ENCODE results near the gene CAMTA1.

The CAMTA1 gene

DNA sequence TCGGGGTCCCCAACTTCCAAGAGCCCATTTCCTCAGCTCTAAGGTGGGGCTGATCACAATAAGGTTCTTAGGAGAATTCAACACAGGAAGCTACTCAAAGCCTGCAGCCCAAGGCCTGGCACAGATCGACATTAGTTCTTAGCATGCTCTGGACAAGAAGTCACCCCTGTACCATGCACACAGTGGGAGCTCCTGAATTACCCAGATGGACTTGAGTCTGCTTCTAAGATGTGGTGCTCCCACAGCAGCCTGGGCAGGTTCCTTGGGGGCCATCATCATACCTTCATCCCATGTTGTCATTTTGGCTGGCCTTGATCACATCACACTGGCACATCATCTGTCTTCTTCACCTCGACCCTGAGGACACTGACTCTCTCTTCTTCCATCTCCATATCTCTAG is 832.6 kb downstream of the CAMTA1 start:
- DNase-seq = no peak

DNA sequence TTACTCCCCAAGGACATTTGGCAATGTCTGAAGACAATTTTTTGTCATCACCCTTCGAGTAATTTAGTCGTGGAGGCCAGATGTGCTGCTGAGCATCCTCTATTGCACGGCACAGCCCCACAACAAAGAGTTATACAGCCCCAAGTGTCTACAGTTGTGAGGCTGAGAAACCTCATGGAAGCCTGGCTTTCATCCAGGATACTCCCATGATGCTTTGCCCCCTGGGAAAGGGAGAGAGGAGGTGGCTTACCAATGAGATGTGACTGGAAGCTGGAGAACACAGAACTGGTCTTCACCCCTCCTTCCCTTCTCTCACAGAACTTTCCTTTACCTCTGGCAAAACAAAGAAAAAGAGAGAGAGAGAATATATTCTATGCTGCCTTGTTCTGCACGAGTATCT is 834.9 kb downstream of the CAMTA1 start:
- no peak for DNase-seq

- DNase-seq = no peak
Observed at GRCh38 chr1:7621334-7622219, 836.3 kb downstream of the CAMTA1 start.

GRCh38 chr1:7623842-7624241 is 838.6 kb downstream of the CAMTA1 start:
- no peak for DNase-seq

- no peak for DNase-seq
Observed at GRCh38 chr1:7624791-7625355, 839.6 kb downstream of the CAMTA1 start.

DNA sequence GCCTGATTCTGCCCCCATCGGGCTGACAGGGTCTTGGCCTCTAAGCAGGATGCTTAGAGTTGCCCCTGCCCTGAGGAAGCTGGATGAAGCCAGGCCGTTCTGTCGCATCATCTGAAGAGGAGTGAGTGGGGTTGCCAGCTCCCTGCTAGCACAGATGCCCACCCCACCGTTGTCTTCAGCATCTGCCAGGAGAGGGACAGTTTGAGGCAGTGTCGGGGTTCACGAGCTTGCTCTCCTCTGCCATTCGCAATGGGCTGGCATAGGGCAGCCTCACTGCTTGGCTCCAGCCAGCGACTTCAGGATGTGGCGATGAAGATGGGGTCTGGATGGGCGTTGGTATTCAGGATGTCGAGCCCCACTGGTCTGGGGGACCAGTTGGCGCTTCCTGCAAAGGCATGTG is 840.1 kb downstream of the CAMTA1 start:
- no peak for DNase-seq

- no peak for DNase-seq
Observed at GRCh38 chr1:7628273-7628672, 843.0 kb downstream of the CAMTA1 start.

- DNase-seq = no peak
Observed at GRCh38 chr1:7629011-7629410, 843.8 kb downstream of the CAMTA1 start.

GRCh38 chr1:7629465-7630195 is 844.4 kb downstream of the CAMTA1 start:
- no peak for DNase-seq

DNA sequence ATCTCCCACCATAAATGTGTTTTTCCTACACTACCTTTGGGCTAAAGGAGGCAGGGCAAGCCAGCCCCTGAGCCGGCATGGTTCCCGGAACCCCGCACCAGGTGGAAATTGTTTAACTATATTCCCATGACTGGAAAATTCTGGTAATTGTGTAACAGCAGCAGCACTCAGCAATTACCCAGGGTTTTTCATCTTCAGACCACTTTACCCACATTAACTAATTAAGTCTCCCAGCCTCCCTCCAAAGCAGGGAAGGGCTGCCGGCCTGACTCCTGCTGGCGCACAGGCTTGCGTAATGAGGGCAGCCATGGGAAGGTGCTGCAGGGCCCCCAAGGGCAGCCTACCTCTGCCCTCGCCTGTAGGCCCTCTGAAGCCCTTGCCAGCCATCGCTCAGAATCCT is 845.1 kb downstream of the CAMTA1 start:
- no peak for DNase-seq

- DNase-seq = no peak
Observed at GRCh38 chr1:7632176-7632575, 846.9 kb downstream of the CAMTA1 start.

DNA sequence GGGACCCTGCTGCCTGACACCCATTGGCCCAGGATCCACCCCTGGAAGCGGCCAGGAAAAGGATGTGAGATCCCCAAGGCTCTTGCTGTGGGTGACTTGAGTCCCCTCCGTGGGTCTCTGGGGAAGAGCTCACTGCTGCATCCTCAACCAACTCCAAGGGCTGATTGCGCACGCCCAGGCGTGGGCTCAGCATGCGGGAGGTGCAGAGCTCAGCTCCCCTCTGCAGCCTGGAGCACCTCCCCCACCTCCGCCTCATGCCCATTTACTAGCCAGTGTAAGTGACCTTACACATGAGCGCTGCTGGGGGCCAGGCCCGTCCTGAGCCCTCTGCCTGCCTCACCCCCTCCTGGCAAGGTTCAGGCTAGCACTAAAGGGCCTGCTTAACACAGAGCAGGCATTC is 847.4 kb downstream of the CAMTA1 start:
- DNase-seq = no peak

DNA sequence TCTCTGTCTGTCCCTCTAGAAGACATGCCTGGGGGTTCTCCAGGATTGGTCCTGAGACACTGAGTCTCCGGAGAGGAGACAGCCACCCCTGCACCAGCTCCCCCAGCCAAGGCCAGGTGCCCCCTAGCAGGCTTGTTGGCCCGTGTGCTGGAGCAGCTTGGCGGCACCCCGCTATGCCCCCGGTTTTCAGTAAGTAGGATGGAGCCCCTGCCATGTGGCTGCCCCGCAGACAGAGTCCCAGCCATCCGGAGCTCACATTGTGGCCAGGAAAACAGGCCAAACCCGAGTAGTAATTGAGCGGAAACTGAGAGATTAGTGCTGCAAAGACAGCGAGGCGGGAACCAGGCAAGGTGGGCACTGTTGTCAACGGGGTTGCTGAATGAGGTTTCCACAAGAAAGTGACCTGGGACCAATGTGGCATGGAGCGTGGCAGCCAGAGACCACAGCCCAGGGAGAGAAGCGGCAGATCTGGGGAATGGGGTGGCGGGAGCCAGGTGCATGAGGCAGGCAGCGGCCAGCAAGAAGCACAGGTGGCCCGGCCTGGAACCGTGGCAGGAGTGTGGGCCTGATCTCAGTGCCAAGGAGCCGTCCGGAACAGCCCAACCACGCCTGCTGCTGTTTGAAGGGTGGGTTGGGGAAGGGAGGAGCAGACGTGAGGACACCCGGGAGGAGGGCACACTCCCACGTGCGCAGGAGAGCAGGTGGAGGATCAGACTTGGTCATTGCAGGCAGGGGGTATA is 848.4 kb downstream of the CAMTA1 start:
- DNase-seq = no peak

DNA sequence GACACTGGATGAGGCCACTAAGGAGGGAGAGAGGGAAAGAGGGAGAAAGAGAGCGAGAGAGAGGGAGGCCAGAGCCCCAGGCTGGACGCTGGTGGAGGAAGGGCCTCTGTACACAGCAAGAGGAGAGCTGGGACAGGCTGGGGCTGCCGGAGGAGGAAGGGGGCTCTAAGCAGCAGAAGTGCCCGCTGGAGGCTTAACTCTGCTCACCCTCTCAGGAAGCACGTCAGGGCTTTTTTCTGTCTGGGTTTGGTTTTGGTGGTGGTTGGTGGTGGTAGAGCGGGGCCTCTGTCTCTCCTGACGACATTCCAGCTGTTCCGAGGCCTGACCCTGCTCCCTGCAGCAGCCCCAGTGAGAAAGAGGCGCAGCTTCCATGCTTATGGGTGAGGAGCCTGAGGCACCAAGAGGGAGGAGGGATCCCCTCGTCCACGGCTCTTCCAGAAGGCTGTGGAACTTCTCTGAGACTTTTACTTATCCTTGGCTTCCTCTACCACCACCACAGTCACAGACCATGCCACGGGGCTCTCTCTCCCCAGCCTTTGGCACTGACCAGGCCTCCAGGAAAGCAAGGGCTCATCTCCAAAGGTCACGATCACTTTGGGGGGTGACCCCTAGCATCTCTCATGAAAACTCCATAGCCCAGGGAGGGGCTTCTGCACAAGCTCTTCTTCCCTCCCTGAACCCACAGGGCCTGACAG is 849.4 kb downstream of the CAMTA1 start:
- DNase-seq = no peak

GRCh38 chr1:7636795-7637526 is 851.7 kb downstream of the CAMTA1 start:
- no peak for DNase-seq

DNA sequence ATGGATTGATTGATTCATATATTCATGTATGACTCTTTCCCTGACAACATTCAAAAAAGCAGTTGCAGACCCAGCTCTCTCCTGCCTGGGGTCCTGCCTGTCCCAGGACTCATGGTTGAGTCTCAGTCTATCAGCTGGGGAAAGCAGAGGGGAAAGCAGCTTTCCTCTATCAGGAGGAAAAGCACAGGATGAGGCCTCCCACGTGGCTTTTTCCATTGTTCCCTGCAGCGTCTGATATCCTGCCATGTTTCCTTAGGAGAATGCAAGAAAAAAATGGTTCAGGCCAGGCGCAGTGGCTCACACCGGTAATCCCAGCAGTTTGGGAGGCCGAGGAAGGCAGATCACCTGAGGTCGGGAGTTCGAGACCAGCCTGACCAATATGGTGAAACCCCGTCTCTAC is 852.8 kb downstream of the CAMTA1 start:
- DNase-seq = no peak

- no peak for DNase-seq
Observed at GRCh38 chr1:7639435-7640131, 854.3 kb downstream of the CAMTA1 start.

GRCh38 chr1:7640350-7640749 is 855.1 kb downstream of the CAMTA1 start:
- DNase-seq = no peak

- no peak for DNase-seq
Observed at GRCh38 chr1:7640920-7641585, 855.8 kb downstream of the CAMTA1 start.

- DNase-seq = no peak
Observed at GRCh38 chr1:7641587-7642417, 856.5 kb downstream of the CAMTA1 start.

All from NCI-H446 treated with DMSO at 0.1 percent for 48 hours (cell line).